OCI-LY7 (cell line): ENCODE data around the gene FNIP1. TPM values are rescaled to one million over a fixed set of nuclear protein-coding genes. Genes with fewer than 3 reads are reported as not detected.
A peak's percentile ranks its signal among the peaks of the same experiment; 100 is the strongest.

Source experiments
- BruUV-seq: library from RNA; stranded (reverse); fragments of 400-500 nt; replicated peaks from 2 replicates; lab custom pipeline; 2021; lab: Mats Ljungman, UMichigan
- CTCF ChIA-PET: fragments of 300-600 bp; sonication (Branson Sonifier 250); formaldehyde crosslinking; loops from one replicate; lab custom pipeline; 2022; ENCODE audit warnings: antibody characterized with exemption; ENCODE audit not compliant: unreplicated experiment; lab: Charles Lee
- POLR2A ChIA-PET: fragments of 300-600 bp; sonication (Branson Sonifier 250); formaldehyde crosslinking; loops from one replicate; lab custom pipeline; 2022; ENCODE audit warnings: antibody characterized with exemption; lab: Charles Lee
- DNase-seq: peaks from one replicate; pipeline ENCODE4 v3.0.0-alpha.2; 2015; ENCODE audit warnings: low spot score
- H2AFZ ChIP-seq: fragments of 200-600 bp; sonication (generic), shearing (Covaris generic); 2 replicates; pipeline ENCODE4 v1.6.1; 2014; ENCODE audit warnings: mild to moderate bottlenecking, antibody characterized with exemption, low read length, moderate library complexity
- H3K27ac ChIP-seq: fragments of 200-600 bp; sonication (generic); 2 replicates; pipeline ENCODE4 v1.5.1; 2014; ENCODE audit warnings: mixed run types, low read depth, mild to moderate bottlenecking, moderate library complexity, low read length, inconsistent platforms; ENCODE audit not compliant: poor library complexity, severe bottlenecking
- H3K36me3 ChIP-seq: fragments of 200-600 bp; sonication (generic); 2 replicates; pipeline ENCODE4 v1.6.1; 2014; ENCODE audit warnings: mild to moderate bottlenecking, antibody characterized with exemption, low read length, moderate library complexity, mixed read lengths; ENCODE audit not compliant: insufficient read depth
- H3K4me1 ChIP-seq: fragments of 200-600 bp; sonication (generic); 2 replicates; pipeline ENCODE4 v1.5.1; 2014; ENCODE audit warnings: mild to moderate bottlenecking, low read length; ENCODE audit not compliant: insufficient read depth, poor library complexity, severe bottlenecking
- H3K4me2 ChIP-seq: fragments of 200-600 bp; sonication (generic); 2 replicates; pipeline ENCODE4 v1.6.1; 2014; ENCODE audit warnings: mild to moderate bottlenecking, low read length
- H3K4me3 ChIP-seq: fragments of 200-600 bp; sonication (generic); 2 replicates; pipeline ENCODE4 v1.5.1; 2014; ENCODE audit warnings: mild to moderate bottlenecking, low read depth, low read length; ENCODE audit not compliant: poor library complexity, severe bottlenecking
- H3K79me2 ChIP-seq: fragments of 200-600 bp; sonication (generic); 2 replicates; pipeline ENCODE4 v1.6.1; 2016; ENCODE audit warnings: low read depth, mild to moderate bottlenecking, low read length, moderate library complexity, mixed read lengths; ENCODE audit not compliant: insufficient read depth
- H3K9me2 ChIP-seq: fragments of 200-600 bp; sonication (generic); 2 replicates; pipeline ENCODE4 v1.6.1; 2016; ENCODE audit warnings: mild to moderate bottlenecking, low read length, mixed read lengths; ENCODE audit not compliant: insufficient read depth
- H3K9me3 ChIP-seq: fragments of 200-600 bp; sonication (generic); 2 replicates; pipeline ENCODE4 v1.6.1; 2014; ENCODE audit warnings: mild to moderate bottlenecking, mixed run types, low read length, mixed read lengths
- H4K20me1 ChIP-seq: fragments of 200-600 bp; sonication (generic); 2 replicates; pipeline ENCODE4 v1.6.1; 2014; ENCODE audit warnings: mild to moderate bottlenecking, antibody characterized with exemption, low read length, moderate library complexity, mixed read lengths; ENCODE audit not compliant: insufficient read depth
- EZH2phosphoT487 ChIP-seq: fragments of 200-600 bp; sonication (generic); IDR thresholded peaks from 2 replicates; pipeline ENCODE4 v1.6.1; 2018; ENCODE audit warnings: low read depth, borderline replicate concordance, mild to moderate bottlenecking, mixed run types, antibody characterized with exemption, low read length, moderate library complexity, mixed read lengths
- intact Hi-C: fragments of 100-400 bp; cut with micrococcal nuclease; formaldehyde crosslinking; loops from one replicate; pipeline ENCODE4 v1.10.0; 2022; ENCODE audit not compliant: unreplicated experiment
- total RNA-seq, 2 experiments: library from RNA; depleted of rRNA in 1 of 2; stranded (reverse); fragments of >200 nt in 1 of 2; shearing (Covaris generic) in 1 of 2; gene quantifications; 2 replicates each; pipeline ENCODE4 v1.2.3, GENCODE V29; 2014 to 2022
- TF ChIP-seq, protein P1 (sequence below): fragments of 200-600 bp; sonication (generic); conservative IDR thresholded peaks from 2 replicates; pipeline ENCODE4 v1.5.1; 2014; ENCODE audit warnings: mild to moderate bottlenecking, antibody characterized with exemption, low read length, moderate library complexity, mixed read lengths

The FNIP1 gene
- total RNA-seq, 2 experiments from 2014 or later = 19.4 to 20.6 TPM

DNA sequence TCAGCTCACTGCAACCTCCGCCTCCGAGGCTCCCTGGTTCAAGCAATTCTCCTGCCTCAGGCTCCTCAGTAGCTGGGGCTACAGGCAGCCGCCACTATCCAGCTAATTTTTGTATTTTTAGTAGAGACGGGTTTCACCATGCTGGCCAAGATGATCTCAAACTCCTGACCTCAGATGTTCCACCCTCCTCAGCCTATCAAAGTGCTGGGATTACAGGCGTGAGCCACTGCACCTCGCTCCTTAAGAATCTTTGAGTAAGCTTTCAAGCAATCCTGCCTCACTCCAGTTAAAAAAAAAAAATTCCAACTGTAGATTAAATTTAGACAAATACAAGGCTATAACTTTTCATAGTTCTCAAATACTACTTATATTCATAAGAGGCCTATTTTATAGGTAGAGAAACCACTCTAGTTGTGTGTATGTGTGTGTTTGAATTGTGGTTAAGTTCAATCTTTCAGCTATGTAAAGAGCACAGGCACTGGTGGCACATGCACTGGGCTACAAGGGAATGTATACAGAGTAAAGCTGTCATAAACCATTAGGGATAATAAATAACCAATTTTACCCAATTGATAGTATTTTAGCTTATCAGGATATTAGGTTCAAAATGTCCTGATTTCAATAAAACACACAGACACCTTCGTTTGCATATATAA is 111.2 kb downstream of the FNIP1 start:
- Histone ChIP-seq H3K9me3 (no peaks in the 10 kb centered on the region), H2AFZ (no peak overlapping the region), H3K9me2 (no peaks in the 10 kb centered on the region), H3K4me2 (no peak overlapping the region), H4K20me1 (no peaks in the 10 kb centered on the region), H3K27ac (no peak overlapping the region), H3K4me1 (peaks cover 16% of the 10 kb centered on the region), H3K36me3 (peaks cover 16% of the 10 kb centered on the region), H3K4me3 (no peak overlapping the region), H3K79me2 (no peaks in the 10 kb centered on the region)
- no peak for DNase-seq
- intact Hi-C loops = no loop called here
- ChIA-PET POLR2A (interaction anchor here (0.6 to 0.8 kb wide), 3 partner anchors 10 to 162 kb away, joined by 3 read pairs; no protein-coding TSS in a partner anchor), CTCF (interaction anchor here (0.6 kb wide), 1 partner anchor 152 kb away, joined by 7 read pairs; no protein-coding TSS in a partner anchor)
- BruUV-seq = no TSS peak
- no peak for TF ChIP-seq EZH2phosphoT487
- TF ChIP-seq, protein P1, sequence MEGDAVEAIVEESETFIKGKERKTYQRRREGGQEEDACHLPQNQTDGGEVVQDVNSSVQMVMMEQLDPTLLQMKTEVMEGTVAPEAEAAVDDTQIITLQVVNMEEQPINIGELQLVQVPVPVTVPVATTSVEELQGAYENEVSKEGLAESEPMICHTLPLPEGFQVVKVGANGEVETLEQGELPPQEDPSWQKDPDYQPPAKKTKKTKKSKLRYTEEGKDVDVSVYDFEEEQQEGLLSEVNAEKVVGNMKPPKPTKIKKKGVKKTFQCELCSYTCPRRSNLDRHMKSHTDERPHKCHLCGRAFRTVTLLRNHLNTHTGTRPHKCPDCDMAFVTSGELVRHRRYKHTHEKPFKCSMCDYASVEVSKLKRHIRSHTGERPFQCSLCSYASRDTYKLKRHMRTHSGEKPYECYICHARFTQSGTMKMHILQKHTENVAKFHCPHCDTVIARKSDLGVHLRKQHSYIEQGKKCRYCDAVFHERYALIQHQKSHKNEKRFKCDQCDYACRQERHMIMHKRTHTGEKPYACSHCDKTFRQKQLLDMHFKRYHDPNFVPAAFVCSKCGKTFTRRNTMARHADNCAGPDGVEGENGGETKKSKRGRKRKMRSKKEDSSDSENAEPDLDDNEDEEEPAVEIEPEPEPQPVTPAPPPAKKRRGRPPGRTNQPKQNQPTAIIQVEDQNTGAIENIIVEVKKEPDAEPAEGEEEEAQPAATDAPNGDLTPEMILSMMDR = no peak

DNA sequence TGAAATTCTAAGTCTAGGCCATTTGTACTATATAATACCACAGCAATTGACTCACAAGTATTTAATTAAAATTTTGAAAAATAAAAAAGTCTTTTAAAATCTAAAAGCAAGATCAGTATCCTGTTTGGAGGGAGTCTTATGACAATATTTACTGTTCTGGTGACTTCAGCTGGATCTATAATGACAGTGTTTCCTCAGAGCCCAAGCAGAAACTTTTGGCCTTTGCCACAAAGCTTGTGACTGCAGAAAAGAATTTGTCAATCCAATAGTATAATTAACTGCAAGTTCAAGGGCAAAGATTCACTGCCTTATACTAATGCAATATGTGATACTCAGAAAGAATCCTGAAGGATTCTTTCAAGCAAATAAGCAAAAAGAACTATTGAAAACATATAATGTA is 112.2 kb downstream of the FNIP1 start:
- Histone ChIP-seq H3K4me2 (no peak overlapping the region), H2AFZ (no peak overlapping the region), H3K27ac (no peak overlapping the region), H3K4me3 (no peak overlapping the region), H3K9me3 (no peaks in the 10 kb centered on the region), H3K36me3 (peaks cover 13% of the 10 kb centered on the region), H3K4me1 (peaks cover 16% of the 10 kb centered on the region), H3K79me2 (no peaks in the 10 kb centered on the region), H4K20me1 (no peaks in the 10 kb centered on the region), H3K9me2 (no peaks in the 10 kb centered on the region)
- TF ChIP-seq EZH2phosphoT487 = no peak
- TF ChIP-seq, protein P1 = no peak
- ChIA-PET POLR2A (no interaction called here), CTCF (no interaction called here)
- DNase-seq = no peak
- intact Hi-C loops = loop anchor here (5.0 kb wide), 1 partner anchor 97 kb away; no protein-coding TSS in a partner anchor
- no TSS peak for BruUV-seq

DNA sequence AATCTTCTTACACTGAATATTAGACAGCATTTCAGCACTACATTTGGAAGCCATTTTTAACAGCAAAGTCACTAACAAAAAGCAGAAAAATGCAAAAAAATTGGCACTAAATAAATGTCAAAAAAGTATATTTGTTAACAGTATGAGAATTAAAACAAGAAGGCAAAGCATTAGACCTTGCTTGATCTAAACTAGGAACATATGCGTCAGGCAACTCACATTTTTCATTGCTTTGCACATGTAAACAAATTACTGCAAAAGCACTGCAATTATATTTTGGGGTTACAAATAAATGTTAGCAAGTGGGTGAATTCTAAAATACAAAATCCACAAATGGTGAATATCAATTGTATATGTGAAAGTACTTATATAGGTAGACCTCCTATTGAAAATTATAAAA is 112.8 kb downstream of the FNIP1 start:
- H3K36me3 ChIP-seq = peaks cover 13% of the 10 kb centered on the region
- H3K27ac ChIP-seq = no peak overlapping the region
- peaks cover 16% of the 10 kb centered on the region for H3K4me1 ChIP-seq
- no TSS peak for BruUV-seq
- no peaks in the 10 kb centered on the region for H3K9me2 ChIP-seq
- TF ChIP-seq, protein P1 = no peak
- TF ChIP-seq EZH2phosphoT487 = no peak
- no peak overlapping the region for H2AFZ ChIP-seq
- 0 out of 2 replicates have a peak overlapping the region, but pooled peaks have one; percentile 11 for H3K4me2 ChIP-seq
- no peak for DNase-seq
- no peaks in the 10 kb centered on the region for H3K9me3 ChIP-seq
- no peaks in the 10 kb centered on the region for H3K79me2 ChIP-seq
- intact Hi-C loops = loop anchor here (5.0 kb wide), 1 partner anchor 97 kb away; no protein-coding TSS in a partner anchor
- no peaks in the 10 kb centered on the region for H4K20me1 ChIP-seq
- CTCF ChIA-PET = no interaction called here
- no peak overlapping the region for H3K4me3 ChIP-seq
- POLR2A ChIA-PET = interaction anchor here (0.6 kb wide), 1 partner anchor 66 kb away, joined by 4 read pairs; no protein-coding TSS in a partner anchor
